Urothelium cell line (cell line): ENCODE measurements around the gene SMARCA4.

Experiments
- DNase-seq: peaks from one replicate; pipeline ENCODE4 v3.0.0; 2011; ENCODE audit warnings: low spot score, mixed read lengths
- FAIRE-seq: peaks from 2 replicates; lab custom pipeline; 2011; peaks lifted over from hg19 to GRCh38; lab: Jason Lieb, UNC

Gene SMARCA4

DNA sequence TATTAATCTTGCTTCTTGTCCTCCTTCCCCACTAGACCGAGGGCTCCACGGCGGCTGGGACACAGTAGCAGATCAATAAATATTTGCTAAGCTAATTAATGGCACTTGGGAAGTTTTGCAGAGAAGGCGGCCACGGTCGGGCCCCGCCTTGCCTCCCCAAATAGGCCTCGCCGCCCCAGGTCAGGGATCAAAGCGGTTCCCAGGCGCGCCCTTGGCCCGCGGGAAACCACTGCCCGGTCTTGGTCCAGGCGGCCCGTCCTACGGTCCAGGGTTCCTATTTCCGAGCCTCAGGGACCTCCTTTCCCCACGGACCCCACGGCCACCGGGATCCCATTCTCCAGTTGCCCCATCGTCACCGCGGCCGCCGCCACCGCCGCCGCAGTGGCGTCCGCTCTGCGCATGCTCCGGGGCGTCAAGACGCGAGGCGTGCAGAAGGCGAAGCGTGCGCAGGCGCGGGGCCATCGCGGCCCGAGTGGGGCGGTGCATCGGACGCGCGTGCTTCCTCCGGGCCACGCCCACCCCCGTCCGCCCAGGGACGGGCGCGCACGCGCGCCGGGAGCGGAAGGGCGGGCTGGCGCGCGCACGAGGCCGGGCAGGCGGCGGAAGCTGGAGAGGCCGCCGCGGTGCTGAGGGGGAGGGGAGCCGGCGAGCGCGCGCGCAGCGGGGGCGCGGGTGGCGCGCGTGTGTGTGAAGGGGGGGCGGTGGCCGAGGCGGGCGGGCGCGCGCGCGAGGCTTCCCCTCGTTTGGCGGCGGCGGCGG is at the start of gene SMARCA4:
SMARCA4 (plus strand) TSS at position 717 of the 759 bp plus-strand sequence. CDS start 23,122 bp downstream, outside the sequence.
- FAIRE-seq, result no peak

DNA sequence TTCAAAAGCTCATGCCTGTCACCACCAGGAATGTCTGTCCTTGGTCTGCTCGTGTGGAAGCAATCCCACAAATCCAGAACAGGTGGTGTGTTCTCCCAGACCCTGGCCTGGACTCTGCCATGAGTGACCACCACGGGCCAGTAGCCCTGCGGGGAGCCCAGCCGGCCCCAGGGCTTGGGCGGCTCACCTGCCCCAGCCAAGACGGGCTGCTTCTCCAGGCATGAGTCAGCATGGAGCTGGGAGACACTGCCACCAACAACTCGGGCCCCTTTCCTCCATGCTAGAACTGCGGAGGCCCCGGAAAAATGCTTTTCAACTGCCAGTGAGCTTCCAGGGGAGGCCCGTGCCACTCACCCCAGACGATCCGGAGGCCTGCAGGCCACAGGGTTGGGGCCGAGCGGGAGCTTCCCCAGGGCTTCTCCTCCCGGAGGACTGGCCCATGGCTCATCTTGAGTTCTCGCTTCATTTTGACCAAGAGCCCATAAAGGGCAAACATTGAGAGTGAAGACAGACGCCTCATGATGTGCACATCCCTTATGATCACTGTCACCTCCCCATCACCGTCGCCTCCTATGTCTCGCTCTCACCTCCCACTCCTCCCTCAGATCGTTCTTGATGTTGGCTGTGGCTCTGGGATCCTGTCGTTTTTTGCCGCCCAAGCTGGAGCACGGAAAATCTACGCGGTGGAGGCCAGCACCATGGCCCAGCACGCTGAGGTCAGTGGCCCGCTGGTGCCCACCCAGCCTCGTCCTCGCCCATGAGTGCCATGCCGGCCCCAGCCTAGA is 49.1 kb upstream of the SMARCA4 start:
- DNase-seq (no peak), FAIRE-seq (no peak)

More for the DNA sequence above, at the start of gene SMARCA4:
- peak; percentile 98 for DNase-seq

DNA sequence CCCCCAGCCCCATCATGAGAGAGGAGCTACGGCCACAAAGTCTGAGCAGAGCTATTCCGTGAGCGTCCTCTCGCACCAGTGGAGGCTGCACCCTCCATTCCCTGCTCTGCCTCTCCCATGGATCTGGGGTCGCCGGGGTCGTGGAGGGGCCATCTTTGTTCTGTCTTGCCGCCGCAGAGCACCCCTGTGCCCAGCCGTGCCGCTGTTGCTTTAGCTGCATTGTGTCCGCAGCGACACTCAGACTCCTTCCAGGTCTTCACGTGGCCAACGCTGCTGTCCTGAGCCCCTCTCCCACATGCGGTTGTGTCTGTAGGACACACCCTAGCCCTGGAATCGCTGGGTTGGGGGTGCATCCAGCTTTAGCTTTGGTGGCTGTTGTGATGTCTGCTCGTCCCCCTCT is 48.2 kb upstream of the SMARCA4 start:
- DNase-seq (no peak), FAIRE-seq (no peak)

DNA sequence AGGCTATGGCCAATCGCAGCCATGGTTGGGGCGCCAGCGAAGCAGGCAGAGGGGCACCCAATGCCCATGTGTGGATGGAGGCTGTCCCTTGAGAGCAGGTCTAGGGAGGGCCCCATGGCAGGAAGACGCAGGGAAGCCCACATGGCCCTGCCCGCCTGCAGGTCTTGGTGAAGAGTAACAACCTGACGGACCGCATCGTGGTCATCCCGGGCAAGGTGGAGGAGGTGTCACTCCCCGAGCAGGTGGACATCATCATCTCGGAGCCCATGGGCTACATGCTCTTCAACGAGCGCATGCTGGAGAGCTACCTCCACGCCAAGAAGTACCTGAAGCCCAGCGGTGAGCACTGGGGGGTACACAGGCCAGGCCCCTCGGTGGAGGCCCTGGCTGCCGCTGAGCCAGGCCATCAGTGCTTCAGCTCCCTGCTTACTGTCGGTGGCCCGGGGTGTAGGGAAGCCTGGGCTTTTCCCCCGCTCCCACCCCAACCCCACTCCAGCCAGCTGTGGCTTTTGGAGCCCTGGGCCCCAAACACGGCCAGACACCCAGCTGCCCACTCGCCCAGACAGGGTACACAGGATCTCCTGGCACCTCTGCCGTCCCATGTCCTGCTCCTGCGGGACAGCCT is 47.0 kb upstream of the SMARCA4 start:
- DNase-seq (no peak), FAIRE-seq (no peak)

DNA sequence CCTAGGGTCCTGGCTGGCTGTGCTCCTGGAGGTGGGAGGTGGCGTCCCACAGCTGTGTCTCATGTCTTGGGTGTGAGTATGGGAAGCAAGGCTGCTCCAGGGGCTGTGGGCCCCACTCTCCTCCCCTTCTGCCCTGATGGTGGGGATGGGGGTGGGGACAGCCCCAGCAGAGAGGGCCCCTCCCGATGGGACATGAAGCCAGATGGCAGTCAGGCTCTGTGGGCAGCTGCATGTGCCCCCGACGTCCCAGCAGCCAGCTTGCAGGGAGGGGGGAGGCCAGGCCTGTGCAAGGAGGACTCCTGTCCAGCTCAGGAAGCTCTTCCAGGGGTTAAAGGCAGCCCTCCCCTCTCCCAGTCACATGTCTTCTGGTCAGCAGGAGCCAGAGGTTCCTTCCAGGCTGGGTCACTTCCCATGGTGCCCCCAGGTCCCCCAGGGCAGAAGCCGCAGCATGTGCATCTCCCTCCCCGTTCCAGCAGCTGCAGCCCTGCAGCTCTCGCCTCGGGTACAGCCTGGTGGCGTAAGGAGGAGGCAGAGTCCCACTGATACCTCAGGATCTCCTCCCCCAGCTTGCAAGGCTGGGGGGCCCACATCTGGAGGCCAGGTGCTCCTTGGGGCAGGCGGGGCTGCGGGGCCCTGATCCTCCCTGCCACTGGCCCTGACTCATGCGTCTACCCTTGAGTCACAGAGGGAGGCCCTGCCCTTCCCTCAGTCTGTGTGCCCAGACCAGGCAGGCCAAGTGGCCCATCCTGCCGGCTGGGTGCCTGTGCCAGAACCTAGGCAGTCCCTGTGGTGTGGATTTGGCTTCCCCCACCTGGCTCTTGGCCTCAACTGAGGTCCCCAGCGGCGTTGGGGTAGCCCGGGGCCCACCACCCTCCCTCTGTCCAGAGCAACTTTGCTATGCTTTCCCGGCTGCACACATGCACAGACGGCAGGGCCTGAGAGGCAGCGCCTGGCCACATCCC is 45.4 kb upstream of the SMARCA4 start:
- FAIRE-seq, result no peak
- no peak for DNase-seq

DNA sequence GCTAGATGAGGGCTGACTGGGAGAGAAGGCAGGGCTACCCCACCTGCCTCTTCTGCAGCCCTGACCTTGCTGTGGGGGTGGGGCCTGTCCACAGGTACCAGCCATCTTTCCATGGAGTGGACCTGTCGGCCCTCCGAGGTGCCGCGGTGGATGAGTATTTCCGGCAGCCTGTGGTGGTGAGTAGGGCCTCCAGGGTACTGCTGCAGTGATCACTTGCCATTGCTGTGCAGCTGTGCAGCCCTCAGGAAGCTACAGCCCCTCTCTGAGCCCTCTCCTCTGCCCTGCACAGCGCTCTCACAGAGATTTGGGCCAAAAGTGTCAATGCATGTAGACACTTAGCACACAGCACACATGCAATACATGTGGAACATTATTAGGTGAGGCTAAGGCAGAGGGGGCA is 44.2 kb upstream of the SMARCA4 start:
- DNase-seq, result no peak
- FAIRE-seq, result no peak

DNA sequence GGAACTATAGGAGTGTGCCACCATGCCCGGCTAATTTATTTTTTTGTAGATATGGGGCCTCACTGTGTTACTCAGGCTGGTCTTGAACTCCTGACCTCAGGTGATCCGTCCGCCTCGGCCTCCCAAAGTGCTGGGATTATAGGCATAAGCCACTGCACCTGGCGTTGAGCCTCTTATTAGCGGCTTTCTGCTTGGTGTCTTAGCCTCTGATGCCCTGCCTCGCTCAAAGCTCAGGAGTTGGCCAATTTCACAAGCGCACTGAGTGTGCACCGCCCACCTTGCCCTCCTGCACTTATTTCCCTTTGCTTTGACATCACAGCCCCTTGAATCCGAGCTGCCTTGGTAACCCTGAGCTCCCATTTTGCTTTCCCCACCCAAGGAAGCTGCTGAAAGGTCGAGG is 42.5 kb upstream of the SMARCA4 start:
- no peak for FAIRE-seq
- no peak for DNase-seq

DNA sequence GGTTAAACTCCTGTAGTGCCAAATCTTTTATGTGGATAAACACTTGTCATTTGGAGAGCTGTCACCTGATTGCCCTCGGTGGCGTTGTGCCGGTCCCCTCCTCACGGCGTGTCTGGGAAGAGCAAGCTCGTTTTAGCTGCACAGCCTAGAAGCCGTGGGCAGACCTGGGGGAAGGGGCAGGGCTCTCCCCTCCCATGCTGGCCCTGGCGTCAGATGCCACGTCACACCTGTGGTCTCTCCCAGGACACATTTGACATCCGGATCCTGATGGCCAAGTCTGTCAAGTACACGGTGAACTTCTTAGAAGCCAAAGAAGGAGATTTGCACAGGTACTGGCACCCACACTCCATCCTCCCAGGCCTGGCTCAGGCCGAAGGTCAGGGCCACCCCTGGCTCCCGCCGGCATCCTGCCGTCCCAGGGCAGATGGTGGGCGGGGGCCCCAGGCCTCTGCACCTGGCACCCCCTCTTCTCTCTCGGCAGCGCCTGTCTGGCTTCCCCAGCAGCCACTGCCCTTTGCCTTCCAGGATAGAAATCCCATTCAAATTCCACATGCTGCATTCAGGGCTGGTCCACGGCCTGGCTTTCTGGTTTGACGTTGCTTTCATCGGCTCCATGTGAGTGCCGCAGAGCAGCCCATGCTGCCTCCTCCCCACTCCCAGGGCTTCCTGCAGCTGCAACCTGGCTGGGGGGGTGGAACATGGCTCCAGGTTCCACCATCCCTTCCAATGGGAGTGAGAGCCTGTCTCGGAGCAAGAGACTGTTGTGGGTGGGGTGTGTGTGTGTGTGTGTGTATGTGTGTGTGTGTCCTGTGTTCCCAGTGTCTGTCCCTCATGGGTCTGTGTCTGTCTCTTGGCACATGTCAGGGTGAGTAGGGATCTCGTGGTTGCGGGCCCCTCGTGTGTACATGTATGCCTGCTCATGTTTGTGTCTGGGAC is 41.2 kb upstream of the SMARCA4 start:
- no peak for FAIRE-seq
- DNase-seq, result no peak

DNA sequence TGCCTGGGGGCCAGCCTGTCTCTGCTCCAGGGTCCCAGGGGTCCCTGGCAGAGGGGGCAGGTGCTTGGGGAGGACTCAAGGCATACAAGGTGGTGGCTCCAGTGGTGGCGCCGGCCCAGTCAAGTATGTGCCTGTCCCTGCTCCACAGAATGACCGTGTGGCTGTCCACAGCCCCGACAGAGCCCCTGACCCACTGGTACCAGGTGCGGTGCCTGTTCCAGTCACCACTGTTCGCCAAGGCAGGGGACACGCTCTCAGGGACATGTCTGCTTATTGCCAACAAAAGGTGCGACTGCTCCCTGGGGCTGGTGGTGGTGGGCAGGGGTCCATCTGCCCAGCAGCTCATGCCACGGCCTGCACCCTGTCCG is 40.6 kb upstream of the SMARCA4 start:
- FAIRE-seq, result no peak
- no peak for DNase-seq

DNA sequence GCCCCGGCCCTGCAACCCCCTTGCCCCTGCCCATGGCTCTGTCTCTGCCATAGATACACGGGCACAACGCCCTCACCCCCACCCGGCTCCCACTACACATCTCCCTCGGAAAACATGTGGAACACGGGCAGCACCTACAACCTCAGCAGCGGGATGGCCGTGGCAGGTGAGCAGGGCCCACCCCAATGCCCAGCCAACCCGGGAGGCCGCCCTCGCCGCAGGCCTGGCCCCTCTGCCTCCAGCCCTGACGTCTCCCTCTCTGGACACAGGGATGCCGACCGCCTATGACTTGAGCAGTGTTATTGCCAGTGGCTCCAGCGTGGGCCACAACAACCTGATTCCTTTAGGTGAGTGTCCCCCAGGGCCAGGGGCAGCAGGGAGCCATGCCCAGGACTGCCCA is 40.0 kb upstream of the SMARCA4 start:
- DNase-seq, result no peak
- no peak for FAIRE-seq

DNA sequence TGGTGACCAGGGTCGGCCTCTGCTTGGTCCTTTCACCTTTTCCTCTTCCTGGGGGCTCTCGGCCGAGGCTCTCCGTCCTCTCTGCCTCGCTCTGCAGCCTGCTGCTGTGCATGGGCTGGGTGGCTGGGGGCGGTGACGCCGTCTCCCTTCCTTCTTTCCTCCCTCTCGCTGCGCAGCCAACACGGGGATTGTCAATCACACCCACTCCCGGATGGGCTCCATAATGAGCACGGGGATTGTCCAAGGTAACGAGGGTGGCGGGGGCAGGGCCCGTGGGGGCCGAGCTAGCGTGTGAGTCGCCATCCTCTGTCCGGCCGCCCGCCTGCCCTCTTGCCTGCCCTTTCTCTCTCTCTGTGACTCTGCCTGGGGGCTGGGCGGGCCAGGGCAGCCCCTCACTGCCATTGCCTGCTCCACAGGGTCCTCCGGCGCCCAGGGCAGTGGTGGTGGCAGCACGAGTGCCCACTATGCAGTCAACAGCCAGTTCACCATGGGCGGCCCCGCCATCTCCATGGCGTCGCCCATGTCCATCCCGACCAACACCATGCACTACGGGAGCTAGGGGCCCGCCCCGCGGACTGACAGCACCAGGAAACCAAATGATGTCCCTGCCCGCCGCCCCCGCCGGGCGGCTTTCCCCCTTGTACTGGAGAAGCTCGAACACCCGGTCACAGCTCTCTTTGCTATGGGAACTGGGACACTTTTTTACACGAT is 39.5 kb upstream of the SMARCA4 start:
- FAIRE-seq (no peak), DNase-seq (no peak)

DNA sequence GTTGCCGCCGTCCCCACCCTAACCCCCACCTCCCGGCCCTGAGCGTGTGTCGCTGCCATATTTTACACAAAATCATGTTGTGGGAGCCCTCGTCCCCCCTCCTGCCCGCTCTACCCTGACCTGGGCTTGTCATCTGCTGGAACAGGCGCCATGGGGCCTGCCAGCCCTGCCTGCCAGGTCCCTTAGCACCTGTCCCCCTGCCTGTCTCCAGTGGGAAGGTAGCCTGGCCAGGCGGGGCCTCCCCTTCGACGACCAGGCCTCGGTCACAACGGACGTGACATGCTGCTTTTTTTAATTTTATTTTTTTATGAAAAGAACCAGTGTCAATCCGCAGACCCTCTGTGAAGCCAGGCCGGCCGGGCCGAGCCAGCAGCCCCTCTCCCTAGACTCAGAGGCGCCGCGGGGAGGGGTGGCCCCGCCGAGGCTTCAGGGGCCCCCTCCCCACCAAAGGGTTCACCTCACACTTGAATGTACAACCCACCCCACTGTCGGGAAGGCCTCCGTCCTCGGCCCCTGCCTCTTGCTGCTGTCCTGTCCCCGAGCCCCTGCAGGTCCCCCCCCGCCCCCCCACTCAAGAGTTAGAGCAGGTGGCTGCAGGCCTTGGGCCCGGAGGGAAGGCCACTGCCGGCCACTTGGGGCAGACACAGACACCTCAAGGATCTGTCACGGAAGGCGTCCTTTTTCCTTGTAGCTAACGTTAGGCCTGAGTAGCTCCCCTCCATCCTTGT is 38.8 kb upstream of the SMARCA4 start:
- DNase-seq (no peak), FAIRE-seq (no peak)

DNA sequence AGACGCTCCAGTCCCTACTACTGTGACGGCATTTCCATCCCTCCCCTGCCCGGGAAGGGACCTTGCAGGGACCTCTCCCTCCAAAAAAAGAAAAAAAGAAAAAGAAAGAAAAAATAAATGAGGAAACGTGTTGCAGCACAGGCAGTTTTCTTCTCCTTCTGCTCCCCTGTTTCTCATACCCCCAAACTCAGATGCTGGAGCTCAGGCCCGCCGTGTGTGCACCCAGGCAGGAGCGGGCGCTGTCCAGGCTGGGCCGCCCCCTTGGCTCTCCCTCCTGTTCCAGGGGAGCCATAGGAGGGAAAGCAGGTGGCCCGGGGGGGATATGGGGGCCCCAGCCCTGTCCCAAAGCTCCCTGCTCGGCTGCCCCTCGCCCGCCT is 38.2 kb upstream of the SMARCA4 start:
- FAIRE-seq (no peak), DNase-seq (no peak)

DNA sequence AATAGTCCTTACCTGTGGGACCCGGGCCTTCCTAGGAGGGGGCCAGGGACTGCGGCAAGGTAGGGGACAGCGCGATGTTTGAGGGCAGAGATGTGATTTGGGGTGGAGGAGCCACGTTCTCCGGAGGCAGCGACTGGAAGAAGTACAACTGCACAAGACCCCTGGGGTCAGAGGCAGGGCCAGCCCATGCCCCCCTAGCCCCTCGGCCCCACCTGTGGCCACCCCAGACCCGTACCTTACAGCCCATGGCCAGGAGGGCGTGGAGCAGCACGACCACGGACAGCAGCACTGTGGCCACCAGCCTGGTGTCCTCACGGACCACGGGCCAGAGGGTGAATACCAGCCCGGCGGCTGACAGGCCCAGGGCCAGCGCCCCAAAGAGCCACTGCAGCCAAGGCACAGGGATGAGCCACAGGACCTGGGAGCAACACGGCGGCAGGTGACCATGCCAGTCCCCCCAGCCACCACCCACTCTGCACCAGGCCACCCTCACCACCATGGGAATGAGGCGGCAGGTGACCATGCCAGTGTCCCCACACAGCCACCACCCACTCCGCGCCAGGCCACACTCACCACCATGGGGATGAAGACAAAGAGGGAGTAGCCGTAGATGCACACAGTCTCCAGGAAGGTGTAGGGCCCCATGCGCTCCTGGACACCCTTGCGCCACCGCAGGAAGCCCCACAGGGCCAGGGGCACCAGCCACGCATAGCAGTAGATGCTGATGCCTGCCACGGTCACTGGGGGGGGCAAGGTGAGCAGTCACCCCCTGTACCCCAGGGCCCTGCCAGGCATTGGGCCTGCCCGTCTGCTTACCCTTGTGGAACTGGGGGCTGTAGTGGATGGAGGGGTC is 37.3 kb upstream of the SMARCA4 start:
- DNase-seq (no peak), FAIRE-seq (no peak)

DNA sequence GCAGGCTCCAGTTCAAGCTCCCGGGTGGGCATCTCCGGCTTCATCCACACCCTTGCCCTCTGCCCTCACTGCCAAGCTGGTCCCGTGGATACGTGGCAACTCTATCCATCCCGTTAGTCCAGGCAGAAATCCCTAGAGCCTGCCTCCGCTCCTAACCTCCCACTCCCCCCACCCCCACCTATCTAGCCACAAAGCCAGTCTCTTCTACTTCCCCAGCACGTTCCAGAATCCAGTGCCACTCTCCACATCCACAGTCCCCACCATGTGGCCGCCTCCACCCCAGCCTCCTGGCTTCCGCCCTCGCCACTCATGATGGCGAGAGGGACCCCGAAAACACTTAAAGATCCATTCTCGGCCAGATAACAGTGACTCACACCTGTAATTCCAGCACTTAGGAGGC is 36.2 kb upstream of the SMARCA4 start:
- no peak for DNase-seq
- no peak for FAIRE-seq

DNA sequence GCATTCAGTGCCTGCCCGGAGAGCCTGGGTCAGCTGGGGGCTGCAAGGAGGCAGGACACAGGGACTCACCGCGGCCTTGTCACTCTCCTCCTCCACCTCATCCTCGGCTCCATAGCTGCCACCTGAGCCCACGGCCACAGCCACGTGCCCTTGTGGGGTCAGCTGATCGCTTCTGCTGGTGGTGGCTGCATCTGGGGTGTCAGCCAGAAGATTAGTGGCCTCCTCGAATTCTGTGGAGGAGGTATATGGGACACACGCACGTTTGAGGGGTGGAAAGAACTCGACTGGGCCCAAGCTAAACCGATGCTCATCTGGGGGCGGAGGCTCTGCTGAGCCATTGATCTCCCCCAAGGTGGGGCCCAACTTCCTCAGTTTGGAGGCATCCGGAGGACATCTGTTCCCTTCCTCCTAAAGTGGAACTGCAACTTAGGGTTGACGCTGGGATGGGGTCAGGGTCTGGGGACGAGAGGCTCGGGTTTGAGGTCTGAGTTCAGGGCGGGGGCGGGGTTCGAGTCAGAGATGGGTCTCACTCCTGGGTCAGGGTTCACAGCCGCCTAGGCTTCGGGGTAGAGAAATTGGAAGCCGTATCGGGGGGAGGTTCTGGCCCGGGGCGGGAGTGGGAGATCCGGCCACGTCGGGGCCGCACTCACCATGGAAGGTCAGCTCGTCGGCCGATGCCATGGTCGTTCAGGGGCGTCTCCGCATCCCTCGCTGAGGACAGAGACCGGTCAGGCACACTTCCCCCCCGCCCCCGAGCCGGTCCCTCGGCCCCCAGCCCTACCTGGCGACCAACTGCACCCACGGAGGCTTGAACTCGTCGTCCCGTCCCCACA is 32.9 kb upstream of the SMARCA4 start:
- DNase-seq, result no peak

More for the DNA sequence above, 32.9 kb upstream of the SMARCA4 start:
- no peak for FAIRE-seq
